CD4-positive, alpha-beta T cell (primary cell): ENCODE results near the gene HLCS. TPM values are rescaled to one million over a fixed set of nuclear protein-coding genes. Genes with fewer than 3 reads are reported as not detected.

Experiments used
- ATAC-seq: fragments of 200-7000 bp; cut with Tn5 transposase; one replicate; pipeline ENCODE4 v1.10.0; 2022; ENCODE audit warnings: mild to moderate bottlenecking; ENCODE audit not compliant: poor library complexity
- CTCF ChIA-PET: fragments of 350-600 bp; sonication (Branson Sonifier 250); formaldehyde crosslinking; loops from one replicate; lab custom pipeline; 2021; ENCODE audit warnings: antibody characterized with exemption, inconsistent platforms; lab: Charles Lee
- POLR2A ChIA-PET: fragments of 350-600 bp; sonication (Branson Sonifier 250); formaldehyde crosslinking; loops from one replicate; lab custom pipeline; 2021; ENCODE audit warnings: antibody characterized with exemption, inconsistent platforms; lab: Charles Lee
- DNase-seq, 14 experiments: peaks; one replicate each; pipeline ENCODE4 v3.0.0-alpha.2; 2013 to 2020; ENCODE audit warnings: mixed read lengths in 2 of 14
- H3K27ac ChIP-seq, 2 donors: one replicate each; pipeline versions ENCODE4 v1.5.1 to v1.7.0; 2013; ENCODE audit warnings: low read length in 2 of 2, low read depth in 1 of 2, mild to moderate bottlenecking in 1 of 2
- H3K27me3 ChIP-seq, 2 experiments: 1 replicate in 1 of 2; 2 replicates in 1 of 2; pipeline versions ENCODE4 v1.6.1 to v1.7.0; 2013; ENCODE audit warnings: low read length in 2 of 2, control low read depth in 1 of 2, mild to moderate bottlenecking in 1 of 2, moderate library complexity in 1 of 2; ENCODE audit not compliant: insufficient read depth in 2 of 2, control insufficient read depth in 1 of 2
- H3K36me3 ChIP-seq: one replicate; pipeline ENCODE4 v1.6.1; 2013; ENCODE audit warnings: low read length, control low read depth; ENCODE audit not compliant: insufficient read depth
- H3K4me1 ChIP-seq: one replicate; pipeline ENCODE4 v1.6.1; 2013; ENCODE audit warnings: low read length, control low read depth; ENCODE audit not compliant: insufficient read depth
- H3K4me3 ChIP-seq: one replicate; pipeline ENCODE4 v1.5.1; 2013; ENCODE audit warnings: mild to moderate bottlenecking, low read length, moderate library complexity
- H3K9me3 ChIP-seq, 2 experiments: 1 replicate in 1 of 2; 2 replicates in 1 of 2; pipeline versions ENCODE4 v1.6.1 to v1.7.0; 2013; ENCODE audit warnings: low read length in 2 of 2, mild to moderate bottlenecking in 2 of 2, control low read depth in 1 of 2, moderate library complexity in 1 of 2; ENCODE audit not compliant: control insufficient read depth in 1 of 2, insufficient read depth in 1 of 2
- H3K27ac Mint-ChIP-seq: one replicate; pipeline ENCODE4 v1.8.0; 2020; ENCODE audit warnings: mixed read lengths
- H3K27me3 Mint-ChIP-seq: one replicate; pipeline ENCODE4 v1.8.0; 2021; ENCODE audit warnings: mixed read lengths
- H3K36me3 Mint-ChIP-seq: one replicate; pipeline ENCODE4 v1.8.0; 2021; ENCODE audit warnings: low read depth, mixed read lengths
- H3K4me1 Mint-ChIP-seq: one replicate; pipeline ENCODE4 v1.8.0; 2021; ENCODE audit warnings: low read depth, mixed read lengths
- H3K4me3 Mint-ChIP-seq: one replicate; pipeline ENCODE4 v1.8.0; 2020; ENCODE audit warnings: mild to moderate bottlenecking, mixed read lengths
- H3K9me3 Mint-ChIP-seq: one replicate; pipeline ENCODE4 v1.8.0; 2020; ENCODE audit warnings: mixed read lengths
- intact Hi-C, 2 experiments: fragments of 100-400 bp; cut with DNase I in 1 of 2; cut with micrococcal nuclease in 1 of 2; formaldehyde crosslinking; loops; one replicate each; pipeline versions ENCODE4 v1.15.1 to v1.9.0; 2023 to 2025; cut with DNase I, micrococcal nuclease
- total RNA-seq, 174 experiments: library from RNA in 2 of 174; stranded (reverse) in 2 of 174; gene quantifications; one replicate each; pipeline ENCODE4 v1.2.3 and lab custom pipeline; 2021 to 2026
- TF ChIP-seq, protein P1 (sequence below): fragments of 200-600 bp; IDR thresholded peaks from one replicate; pipeline ENCODE4 v1.8.0; 2022; ENCODE audit warnings: antibody characterized with exemption, mild to moderate bottlenecking

HLCS gene
- total RNA-seq, 2 experiments from 2014 or later: 8.1 to 10.0 TPM

DNA sequence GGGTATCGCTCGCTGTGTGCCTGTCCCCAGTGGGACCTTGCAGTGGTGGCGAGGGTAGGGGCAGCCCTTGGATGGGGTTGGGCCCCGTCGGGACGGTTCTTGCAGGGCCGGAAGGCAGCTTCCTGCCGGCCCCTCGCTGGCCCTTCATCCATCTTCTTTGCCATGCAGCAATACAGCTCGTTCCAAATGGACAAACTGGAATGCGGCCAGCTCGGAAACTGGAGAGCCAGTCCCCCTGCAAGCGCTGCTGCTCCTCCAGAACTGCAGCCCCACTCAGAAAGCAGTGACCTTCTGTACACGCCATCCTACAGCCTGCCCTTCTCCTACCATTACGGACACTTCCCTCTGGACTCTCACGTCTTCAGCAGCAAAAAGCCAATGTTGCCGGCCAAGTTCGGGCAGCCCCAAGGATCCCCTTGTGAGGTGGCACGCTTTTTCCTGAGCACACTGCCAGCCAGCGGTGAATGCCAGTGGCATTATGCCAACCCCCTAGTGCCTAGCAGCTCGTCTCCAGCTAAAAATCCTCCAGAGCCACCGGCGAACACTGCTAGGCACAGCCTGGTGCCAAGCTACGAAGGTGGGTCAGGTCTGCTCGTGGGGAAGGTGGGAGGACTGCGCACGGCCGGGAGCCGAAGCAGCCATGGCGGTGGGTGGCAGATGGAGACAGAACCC, 221.8 kb downstream of the HLCS start:
- H3K9me3 Mint-ChIP-seq: no peaks in the 10 kb centered on the region
- no peak overlapping the region for H3K4me3 ChIP-seq
- ChIA-PET POLR2A (no interaction called here), CTCF (no interaction called here)
- H3K4me1 ChIP-seq: peaks cover 5% of the 10 kb centered on the region
- H3K4me3 Mint-ChIP-seq: no peak overlapping the region
- peaks cover 16% of the 10 kb centered on the region for H3K4me1 Mint-ChIP-seq
- H3K36me3 Mint-ChIP-seq: no peaks in the 10 kb centered on the region
- no peak for ATAC-seq
- peaks cover 25 to 36% of the 10 kb centered on the region in 2 experiments for H3K27me3 ChIP-seq
- H3K27ac ChIP-seq: no peak overlapping the region
- intact Hi-C loops: no loop called here
- H3K9me3 ChIP-seq: peaks cover 0 to 9% of the 10 kb centered on the region in 2 experiments
- no peak overlapping the region for H3K27ac Mint-ChIP-seq
- H3K36me3 ChIP-seq: no peaks in the 10 kb centered on the region
- TF ChIP-seq, protein P1, sequence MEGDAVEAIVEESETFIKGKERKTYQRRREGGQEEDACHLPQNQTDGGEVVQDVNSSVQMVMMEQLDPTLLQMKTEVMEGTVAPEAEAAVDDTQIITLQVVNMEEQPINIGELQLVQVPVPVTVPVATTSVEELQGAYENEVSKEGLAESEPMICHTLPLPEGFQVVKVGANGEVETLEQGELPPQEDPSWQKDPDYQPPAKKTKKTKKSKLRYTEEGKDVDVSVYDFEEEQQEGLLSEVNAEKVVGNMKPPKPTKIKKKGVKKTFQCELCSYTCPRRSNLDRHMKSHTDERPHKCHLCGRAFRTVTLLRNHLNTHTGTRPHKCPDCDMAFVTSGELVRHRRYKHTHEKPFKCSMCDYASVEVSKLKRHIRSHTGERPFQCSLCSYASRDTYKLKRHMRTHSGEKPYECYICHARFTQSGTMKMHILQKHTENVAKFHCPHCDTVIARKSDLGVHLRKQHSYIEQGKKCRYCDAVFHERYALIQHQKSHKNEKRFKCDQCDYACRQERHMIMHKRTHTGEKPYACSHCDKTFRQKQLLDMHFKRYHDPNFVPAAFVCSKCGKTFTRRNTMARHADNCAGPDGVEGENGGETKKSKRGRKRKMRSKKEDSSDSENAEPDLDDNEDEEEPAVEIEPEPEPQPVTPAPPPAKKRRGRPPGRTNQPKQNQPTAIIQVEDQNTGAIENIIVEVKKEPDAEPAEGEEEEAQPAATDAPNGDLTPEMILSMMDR: no peak
- H3K27me3 Mint-ChIP-seq: peaks cover 62% of the 10 kb centered on the region
- no peak for DNase-seq

- H3K27me3 Mint-ChIP-seq: peaks cover 61% of the 10 kb centered on the region
Observed at GRCh38 chr21:36744190-36744559, 222.3 kb downstream of the HLCS start.

DNA sequence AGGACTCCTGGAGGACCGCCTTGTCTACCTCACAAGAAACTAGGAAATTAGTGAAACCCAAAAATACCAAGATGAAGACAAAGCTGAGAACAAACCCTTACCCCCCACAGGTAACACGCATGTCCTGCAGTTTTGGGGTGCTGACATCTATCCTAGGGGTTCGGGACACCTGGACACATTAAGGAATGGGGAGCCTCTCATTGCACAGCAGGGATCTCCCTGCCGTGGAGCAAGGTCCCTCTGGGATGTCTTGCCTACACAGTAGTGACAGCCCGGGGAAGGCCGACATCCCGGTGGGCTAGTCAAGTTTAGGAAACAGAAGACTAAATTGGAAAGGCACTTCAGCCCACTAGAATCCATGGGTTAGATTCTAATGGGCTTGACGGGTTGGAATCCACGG, 223.0 kb downstream of the HLCS start:
- Mint-ChIP-seq H3K27me3 (peaks cover 59% of the 10 kb centered on the region), H3K9me3 (no peaks in the 10 kb centered on the region), H3K36me3 (no peaks in the 10 kb centered on the region), H3K27ac (no peak overlapping the region), H3K4me3 (no peak overlapping the region), H3K4me1 (peaks cover 12% of the 10 kb centered on the region)
- TF ChIP-seq, protein P1: no peak
- intact Hi-C loops: no loop called here
- ChIA-PET POLR2A (no interaction called here), CTCF (no interaction called here)
- H3K9me3 ChIP-seq: peaks cover 0 to 9% of the 10 kb centered on the region in 2 experiments
- H3K27ac ChIP-seq: no peak overlapping the region
- peaks cover 5% of the 10 kb centered on the region for H3K4me1 ChIP-seq
- no peak overlapping the region for H3K4me3 ChIP-seq
- peaks cover 29 to 32% of the 10 kb centered on the region in 2 experiments for H3K27me3 ChIP-seq
- no peak for ATAC-seq
- no peaks in the 10 kb centered on the region for H3K36me3 ChIP-seq
- DNase-seq: no peak

More at GRCh38 chr21:36744190-36744559, 222.3 kb downstream of the HLCS start:
- TF ChIP-seq, protein P1: no peak
- no peaks in the 10 kb centered on the region for H3K9me3 Mint-ChIP-seq
- ChIA-PET CTCF (no interaction called here), POLR2A (no interaction called here)
- peaks cover 5% of the 10 kb centered on the region for H3K4me1 ChIP-seq
- no peak for DNase-seq
- H3K4me1 Mint-ChIP-seq: peaks cover 16% of the 10 kb centered on the region
- H3K27ac Mint-ChIP-seq: no peak overlapping the region
- no peak for ATAC-seq
- no peaks in the 10 kb centered on the region for H3K36me3 ChIP-seq
- peaks cover 0 to 9% of the 10 kb centered on the region in 2 experiments for H3K9me3 ChIP-seq
- intact Hi-C loops: no loop called here
- H3K36me3 Mint-ChIP-seq: no peaks in the 10 kb centered on the region
- peaks cover 25 to 36% of the 10 kb centered on the region in 2 experiments for H3K27me3 ChIP-seq
- no peak overlapping the region for H3K4me3 Mint-ChIP-seq
- H3K27ac ChIP-seq: no peak overlapping the region
- no peak overlapping the region for H3K4me3 ChIP-seq
